ENCODE data around the gene CEACAM1. TPM values are rescaled to one million over a fixed set of nuclear protein-coding genes. Genes with fewer than 3 reads are reported as not detected.
"Not testable (repeated sequence)": the region's sequence is repeated elsewhere in the genome, so short reads cannot be mapped to it uniquely, and the experiment has no call there.

Gene CEACAM1
- total RNA-seq, 1 donor: not detected

DNA sequence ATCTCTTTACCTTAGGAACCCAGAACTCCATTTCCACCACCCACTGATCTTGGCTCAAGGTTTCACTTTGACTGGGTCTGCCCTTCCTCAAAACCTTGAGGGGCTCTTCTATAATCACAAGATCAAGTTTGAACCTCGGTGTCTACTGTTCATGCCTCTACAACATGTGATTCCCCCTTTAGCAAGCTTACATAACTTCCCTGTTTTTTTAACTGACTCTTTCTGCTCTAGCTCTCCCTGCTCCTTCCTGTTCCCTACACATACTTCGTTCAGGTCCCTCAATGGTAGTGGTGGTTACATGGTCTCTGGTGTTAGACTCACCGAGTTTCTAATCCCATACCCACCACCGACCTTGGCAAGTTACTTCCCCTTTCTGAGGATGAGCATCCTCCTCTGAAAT lies 39.7 kb upstream of the CEACAM1 start:
- no peak for TF ChIP-seq CTCF (IDR thresholded peaks at IDR 0.05; ENCODE audit: insufficient read depth, low read length)
- no peak overlapping the region for H3K4me3 ChIP-seq (ENCODE audit: low read depth, low read length)
- DNase-seq (ENCODE audit: low read depth): no peak

- DNase-seq (ENCODE audit: low read depth): no peak
- no peak overlapping the region for H3K4me3 ChIP-seq (ENCODE audit: low read depth, low read length)
- TF ChIP-seq CTCF (IDR thresholded peaks at IDR 0.05; ENCODE audit: insufficient read depth, low read length): no peak
Observed at GRCh38 chr19:42567567-42567966, 39.3 kb upstream of the CEACAM1 start.

DNA sequence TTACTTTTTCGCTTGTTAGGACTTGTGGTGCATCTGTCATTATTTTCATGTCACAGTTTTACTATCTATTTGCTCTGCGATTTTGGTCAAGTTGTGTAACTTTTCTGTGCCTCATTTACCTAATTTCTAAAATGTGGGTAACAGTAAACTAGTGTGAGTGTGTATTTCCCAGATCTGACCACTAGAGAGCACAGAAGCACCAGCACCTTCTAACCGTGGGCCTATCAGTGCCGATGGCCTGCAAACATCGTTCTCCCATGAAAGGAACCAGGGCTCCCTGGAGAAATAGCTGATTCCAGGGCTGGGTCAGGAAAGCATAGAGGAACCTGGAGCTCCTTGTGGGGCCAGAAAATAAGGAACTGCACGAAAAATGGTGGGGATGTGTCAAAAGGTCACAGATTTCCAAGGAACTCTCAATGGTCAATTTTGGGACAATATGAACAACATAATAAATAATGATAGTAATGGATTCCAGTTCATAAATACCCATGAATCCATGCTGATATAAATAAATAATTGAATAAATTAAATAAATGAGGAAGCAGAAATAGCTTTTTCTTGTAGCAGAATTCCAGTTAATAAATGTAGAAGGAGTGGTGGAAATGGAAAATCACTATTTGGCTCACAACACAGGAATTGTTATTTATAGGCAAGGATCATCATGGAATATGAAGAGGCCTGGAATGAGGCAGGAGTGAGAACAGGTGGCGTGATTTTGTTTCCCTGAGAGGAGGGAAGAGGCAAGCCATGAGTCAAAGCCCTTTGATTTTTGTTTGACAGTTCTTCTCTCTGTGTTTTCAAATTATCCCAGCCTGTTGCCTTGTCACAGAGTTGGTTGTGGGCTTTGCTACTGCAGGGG lies 35.3 kb upstream of the CEACAM1 start:
- no peak overlapping the region for H3K4me3 ChIP-seq (ENCODE audit: low read depth, low read length)
- DNase-seq (ENCODE audit: low read depth): peak; percentile 48
- TF ChIP-seq CTCF (IDR thresholded peaks at IDR 0.05; ENCODE audit: insufficient read depth, low read length): peak; percentile 75

DNA sequence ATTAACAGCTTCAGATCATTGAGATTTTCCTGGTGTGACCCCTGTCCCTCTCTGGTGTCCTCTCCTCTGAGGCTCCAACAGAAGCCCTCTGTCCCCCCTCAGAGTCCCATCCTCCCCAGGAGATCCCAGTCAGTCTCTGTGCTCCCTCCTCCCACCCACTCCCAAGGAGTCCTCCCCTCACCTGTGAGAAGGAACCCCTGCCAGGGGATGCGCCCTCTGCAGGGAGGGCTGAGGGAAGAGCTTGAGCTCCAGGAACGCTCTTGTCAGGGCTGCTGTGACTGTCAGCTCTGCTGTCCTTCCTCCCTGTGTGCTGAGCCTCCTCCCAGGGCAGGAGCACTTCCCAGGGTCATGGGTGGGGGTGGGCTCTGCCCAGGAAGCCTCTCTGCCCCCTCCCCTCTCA lies 33.2 kb upstream of the CEACAM1 start:
- no peak for TF ChIP-seq CTCF (IDR thresholded peaks at IDR 0.05; ENCODE audit: insufficient read depth, low read length)
- H3K4me3 ChIP-seq (ENCODE audit: low read depth, low read length): no peak overlapping the region
- DNase-seq (ENCODE audit: low read depth): no peak

DNA sequence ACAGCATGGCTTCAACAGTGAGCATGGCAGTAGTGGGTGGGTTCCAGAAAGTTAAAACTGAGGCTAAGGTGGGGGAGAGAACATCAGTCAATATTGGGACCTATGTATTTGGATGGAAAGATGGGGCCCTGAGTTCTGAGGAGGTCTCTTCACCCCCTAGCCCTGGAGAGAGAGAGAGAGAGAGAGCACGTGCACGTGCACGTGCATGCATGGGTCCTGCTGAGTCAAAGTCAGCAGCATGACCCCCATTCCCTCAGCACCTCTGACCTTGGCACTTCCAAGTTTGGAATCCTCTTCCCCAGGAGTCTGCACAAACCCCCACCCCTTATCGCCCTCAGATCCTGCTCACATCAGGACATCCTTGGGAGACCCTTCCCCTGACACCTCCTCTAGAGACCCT lies 32.5 kb upstream of the CEACAM1 start:
- no peak for DNase-seq (ENCODE audit: low read depth)
- no peak overlapping the region for H3K4me3 ChIP-seq (ENCODE audit: low read depth, low read length)

DNA sequence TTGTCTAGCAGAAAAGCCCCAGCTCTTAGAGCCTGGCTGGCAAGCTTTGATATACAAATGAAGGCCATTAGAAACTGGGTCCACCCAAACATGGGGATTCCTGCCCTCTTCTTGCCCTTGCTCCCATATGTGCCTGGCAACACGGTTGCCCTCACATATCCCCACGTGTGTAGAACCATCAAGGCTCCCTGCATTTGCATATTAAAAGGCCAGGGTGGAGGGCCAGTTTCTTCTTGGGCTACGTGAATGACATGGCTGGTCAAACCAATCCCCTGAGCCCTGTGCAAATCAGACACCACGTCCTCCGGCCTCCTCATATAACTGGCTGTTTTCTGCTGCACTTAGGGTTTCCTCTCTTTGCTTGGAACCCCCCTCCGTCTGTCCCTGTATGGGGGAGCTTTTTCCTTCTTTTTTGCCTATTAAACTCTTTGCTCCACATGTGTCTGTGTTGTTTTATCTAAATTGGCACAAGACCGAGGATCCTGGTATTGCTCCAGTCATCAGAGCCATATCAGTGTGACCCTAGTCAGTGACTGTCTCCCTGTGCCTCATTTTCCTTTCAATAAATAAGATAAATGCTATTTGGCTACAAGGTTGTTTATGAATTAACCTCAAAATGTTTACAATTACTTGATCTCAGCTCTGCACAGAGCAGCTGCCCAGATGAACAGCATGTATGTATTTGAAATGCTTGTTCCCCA lies 30.3 kb upstream of the CEACAM1 start:
- H3K4me3 ChIP-seq (ENCODE audit: low read depth, low read length): no peak overlapping the region
- no peak for DNase-seq (ENCODE audit: low read depth)
- TF ChIP-seq CTCF (IDR thresholded peaks at IDR 0.05; ENCODE audit: insufficient read depth, low read length): no peak

More for the DNA sequence above, 32.5 kb upstream of the CEACAM1 start:
- no peak for TF ChIP-seq CTCF (IDR thresholded peaks at IDR 0.05; ENCODE audit: insufficient read depth, low read length)

DNA sequence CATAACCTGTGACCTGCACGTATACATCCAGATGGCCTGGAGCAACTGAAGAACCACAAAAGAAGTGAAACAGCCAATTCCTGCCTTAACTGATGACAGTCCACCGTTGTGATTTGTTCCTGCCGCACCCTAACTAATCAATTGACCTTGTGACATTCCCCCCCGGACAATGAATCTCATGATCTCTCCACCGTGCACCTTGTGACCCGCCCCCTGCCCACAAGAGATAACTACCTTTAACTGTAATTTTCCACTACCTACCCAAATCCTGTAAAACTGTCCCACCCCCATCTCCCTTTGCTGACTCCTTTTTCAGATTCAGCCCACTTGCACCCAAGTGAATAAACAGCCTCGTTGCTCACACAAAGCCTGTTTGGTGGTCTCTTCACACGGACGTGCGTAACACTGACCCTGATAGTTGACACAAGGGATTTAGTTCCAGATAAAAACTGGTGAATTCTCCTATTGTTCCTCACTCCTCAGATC lies 29.1 kb upstream of the CEACAM1 start:
- H3K4me3 ChIP-seq (ENCODE audit: low read depth, low read length); DNase-seq (ENCODE audit: low read depth): not testable (repeated sequence)

Measured in fibroblast of the aortic adventitia (primary cell).